Measurements from ENCODE around the gene PHOX2A.

The PHOX2A gene

DNA sequence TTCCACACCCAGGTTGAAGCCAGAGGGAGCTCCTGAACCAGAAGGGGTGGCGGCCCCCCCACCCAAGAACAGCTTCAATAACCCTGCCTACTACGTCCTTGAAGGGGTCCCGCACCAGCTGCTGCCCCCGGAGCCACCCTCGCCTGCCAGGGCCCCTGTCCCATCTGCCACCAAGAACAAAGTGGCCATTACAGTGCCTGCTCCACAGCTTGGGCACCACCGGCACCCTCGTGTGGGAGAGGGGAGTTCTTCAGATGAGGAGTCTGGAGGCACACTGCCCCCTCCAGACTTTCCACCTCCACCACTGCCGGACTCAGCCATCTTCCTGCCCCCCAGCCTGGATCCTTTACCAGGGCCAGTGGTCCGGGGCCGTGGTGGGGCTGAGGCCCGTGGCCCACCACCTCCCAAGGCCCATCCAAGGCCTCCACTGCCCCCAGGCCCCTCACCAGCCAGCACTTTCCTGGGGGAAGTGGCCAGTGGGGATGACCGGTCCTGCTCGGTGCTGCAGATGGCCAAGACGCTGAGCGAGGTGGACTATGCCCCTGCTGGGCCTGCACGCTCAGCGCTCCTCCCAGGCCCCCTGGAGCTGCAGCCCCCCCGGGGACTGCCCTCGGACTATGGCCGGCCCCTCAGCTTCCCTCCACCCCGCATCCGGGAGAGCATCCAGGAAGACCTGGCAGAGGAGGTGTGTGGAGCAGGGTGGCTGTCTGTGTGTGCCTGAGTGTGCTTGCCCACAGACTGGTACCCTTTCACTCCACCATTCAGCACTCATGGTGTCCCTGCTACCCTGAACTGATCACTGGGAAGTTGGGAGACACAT, 6.7 kb downstream of the PHOX2A start:
- TF ChIP-seq, protein P1, sequence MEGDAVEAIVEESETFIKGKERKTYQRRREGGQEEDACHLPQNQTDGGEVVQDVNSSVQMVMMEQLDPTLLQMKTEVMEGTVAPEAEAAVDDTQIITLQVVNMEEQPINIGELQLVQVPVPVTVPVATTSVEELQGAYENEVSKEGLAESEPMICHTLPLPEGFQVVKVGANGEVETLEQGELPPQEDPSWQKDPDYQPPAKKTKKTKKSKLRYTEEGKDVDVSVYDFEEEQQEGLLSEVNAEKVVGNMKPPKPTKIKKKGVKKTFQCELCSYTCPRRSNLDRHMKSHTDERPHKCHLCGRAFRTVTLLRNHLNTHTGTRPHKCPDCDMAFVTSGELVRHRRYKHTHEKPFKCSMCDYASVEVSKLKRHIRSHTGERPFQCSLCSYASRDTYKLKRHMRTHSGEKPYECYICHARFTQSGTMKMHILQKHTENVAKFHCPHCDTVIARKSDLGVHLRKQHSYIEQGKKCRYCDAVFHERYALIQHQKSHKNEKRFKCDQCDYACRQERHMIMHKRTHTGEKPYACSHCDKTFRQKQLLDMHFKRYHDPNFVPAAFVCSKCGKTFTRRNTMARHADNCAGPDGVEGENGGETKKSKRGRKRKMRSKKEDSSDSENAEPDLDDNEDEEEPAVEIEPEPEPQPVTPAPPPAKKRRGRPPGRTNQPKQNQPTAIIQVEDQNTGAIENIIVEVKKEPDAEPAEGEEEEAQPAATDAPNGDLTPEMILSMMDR (IDR thresholded peaks at IDR 0.05; ENCODE audit: insufficient read depth, missing control alignments) = no peak
- FAIRE-seq = no peak
- DNase-seq (ENCODE audit: insufficient read length, low spot score) = no peak

DNA sequence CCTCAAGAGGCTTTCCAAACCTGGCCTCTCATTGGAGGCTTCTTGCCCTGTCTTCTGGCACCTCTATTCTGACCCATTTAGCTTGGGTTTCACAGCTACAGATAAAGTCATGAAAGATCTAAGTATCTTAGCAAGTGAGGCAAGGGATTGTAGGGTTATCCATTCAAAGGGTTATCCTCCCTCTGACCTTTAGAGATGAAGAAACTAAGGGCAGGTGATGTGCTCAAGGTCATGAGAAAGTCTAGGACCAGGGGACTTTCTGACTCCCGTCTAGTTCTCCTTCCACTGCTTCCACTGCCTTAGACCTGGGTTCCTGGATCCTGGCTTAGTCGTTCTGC, 7.2 kb downstream of the PHOX2A start:
- TF ChIP-seq, protein P1 (IDR thresholded peaks at IDR 0.05; ENCODE audit: insufficient read depth, missing control alignments) = no peak
- FAIRE-seq = no peak
- DNase-seq (ENCODE audit: insufficient read length, low spot score) = no peak

DNA sequence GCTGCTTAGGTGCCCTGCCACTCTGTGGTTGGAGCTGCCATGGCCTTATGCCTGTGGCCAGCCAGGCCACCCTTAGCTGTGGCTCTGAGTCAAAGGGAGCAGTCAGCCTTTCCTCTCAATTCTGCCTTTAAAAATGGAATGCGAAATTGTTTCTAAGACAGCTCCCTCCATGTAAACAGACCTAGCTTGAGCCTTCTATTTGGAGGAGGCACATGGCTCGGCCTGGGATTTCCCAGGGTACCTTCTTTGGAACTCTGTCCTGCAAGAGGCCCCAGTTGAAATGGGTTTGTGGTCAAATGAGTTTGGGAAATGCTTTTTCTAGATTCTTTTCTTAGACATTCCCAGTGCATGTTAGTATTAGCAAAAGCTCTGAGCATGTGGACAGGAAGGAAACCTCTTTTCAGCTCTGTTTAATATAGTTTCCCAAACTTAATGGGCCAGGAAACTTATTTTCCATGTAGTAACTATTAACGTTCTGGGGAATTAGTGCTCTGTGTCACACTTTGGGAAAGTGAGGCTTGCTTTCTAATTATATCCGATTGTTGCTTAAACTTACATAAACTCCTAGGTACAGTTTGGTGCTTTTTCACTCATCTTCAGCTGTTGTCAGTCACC, 7.8 kb downstream of the PHOX2A start:
- no peak for FAIRE-seq
- TF ChIP-seq, protein P1 (IDR thresholded peaks at IDR 0.05; ENCODE audit: insufficient read depth, missing control alignments) = no peak
- DNase-seq (ENCODE audit: insufficient read length, low spot score) = no peak

DNA sequence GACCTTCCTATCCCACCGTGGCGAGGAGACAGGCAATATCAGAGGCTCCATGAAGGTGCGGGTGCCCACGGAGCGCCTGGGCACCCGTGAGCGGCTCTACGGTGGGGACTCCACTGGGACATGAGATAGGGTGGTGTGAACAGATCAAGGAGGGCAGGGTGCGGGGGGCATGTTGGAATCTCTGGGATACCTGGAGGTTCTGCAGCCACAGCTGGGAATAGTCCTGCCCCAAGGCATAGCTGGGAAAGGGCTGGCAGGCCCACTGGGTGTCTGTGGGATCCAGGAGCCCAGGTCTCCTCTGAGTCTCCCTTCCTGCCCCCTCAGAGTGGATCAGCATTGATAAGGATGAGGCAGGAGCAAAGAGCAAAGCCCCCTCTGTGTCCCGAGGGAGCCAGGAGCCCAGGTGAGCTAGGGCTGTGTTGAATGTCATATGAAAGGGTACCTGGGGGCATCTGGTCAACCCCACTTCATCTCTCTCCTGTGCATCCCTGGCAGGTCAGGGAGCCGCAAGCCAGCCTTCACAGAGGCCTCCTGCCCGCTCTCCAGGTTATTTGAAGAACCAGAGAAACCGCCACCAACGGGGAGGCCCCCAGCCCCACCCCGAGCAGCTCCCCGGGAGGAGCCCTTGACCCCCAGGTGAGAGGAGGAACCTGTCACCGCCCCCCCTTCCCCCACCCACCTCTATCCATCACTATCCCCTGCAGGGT, 8.5 kb downstream of the PHOX2A start:
- DNase-seq (ENCODE audit: insufficient read length, low spot score) (no peak), FAIRE-seq (no peak)

DNA sequence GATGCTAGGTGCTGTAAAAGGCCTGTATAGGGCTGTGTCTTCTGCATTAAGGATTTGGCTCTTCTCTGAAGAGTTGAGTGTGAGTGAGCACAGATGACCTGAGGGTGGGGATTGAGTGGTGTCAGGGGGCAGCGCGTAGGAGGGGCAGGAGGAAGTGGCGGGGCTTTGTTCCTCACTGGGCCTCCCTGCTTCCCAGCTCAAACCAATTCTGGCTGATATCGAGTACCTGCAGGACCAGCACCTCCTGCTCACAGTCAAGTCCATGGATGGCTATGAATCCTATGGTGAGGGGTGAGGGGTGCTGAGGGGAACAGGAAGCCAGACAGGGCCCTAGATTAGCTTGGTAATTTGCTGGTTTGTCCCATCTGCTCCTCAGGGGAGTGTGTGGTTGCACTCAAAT, 9.1 kb downstream of the PHOX2A start:
- no peak for FAIRE-seq
- DNase-seq (ENCODE audit: insufficient read length, low spot score) = no peak
- TF ChIP-seq, protein P1 (IDR thresholded peaks at IDR 0.05; ENCODE audit: insufficient read depth, missing control alignments) = no peak

More for the DNA sequence above, 8.5 kb downstream of the PHOX2A start:
- TF ChIP-seq, protein P1 (IDR thresholded peaks at IDR 0.05; ENCODE audit: insufficient read depth, missing control alignments) = no peak

DNA sequence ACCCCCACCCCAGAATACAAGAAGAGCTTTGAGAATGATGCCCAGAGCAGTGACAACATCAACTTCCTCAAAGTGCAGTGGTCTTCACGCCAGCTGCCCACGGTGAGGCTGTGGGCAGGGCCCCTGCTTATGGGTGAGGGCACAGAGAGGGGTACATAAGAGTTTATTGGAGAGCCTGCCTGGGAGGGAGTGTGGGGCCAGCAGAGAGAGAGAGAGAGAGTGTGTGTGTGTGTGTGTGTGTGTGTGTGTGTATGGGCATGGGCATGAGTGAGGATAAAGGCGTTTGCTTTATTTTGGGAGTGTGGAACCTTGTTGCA, 9.5 kb downstream of the PHOX2A start:
- TF ChIP-seq, protein P1 (IDR thresholded peaks at IDR 0.05; ENCODE audit: insufficient read depth, missing control alignments) = no peak
- FAIRE-seq (no peak), DNase-seq (ENCODE audit: insufficient read length, low spot score) (no peak)

All from D721Med (cell line).